ENCODE measurements around the gene CCDC186.

GRCh38 chr10:114208351-114208750 is 34.3 kb upstream of the CCDC186 start:
- TF ChIP-seq, protein P1, sequence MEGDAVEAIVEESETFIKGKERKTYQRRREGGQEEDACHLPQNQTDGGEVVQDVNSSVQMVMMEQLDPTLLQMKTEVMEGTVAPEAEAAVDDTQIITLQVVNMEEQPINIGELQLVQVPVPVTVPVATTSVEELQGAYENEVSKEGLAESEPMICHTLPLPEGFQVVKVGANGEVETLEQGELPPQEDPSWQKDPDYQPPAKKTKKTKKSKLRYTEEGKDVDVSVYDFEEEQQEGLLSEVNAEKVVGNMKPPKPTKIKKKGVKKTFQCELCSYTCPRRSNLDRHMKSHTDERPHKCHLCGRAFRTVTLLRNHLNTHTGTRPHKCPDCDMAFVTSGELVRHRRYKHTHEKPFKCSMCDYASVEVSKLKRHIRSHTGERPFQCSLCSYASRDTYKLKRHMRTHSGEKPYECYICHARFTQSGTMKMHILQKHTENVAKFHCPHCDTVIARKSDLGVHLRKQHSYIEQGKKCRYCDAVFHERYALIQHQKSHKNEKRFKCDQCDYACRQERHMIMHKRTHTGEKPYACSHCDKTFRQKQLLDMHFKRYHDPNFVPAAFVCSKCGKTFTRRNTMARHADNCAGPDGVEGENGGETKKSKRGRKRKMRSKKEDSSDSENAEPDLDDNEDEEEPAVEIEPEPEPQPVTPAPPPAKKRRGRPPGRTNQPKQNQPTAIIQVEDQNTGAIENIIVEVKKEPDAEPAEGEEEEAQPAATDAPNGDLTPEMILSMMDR (IDR thresholded peaks at IDR 0.05): no peak
- no peak for TF ChIP-seq POLR2A (IDR thresholded peaks at IDR 0.05)
